H7 (cell line): ENCODE data around the gene CYB5R4. TPM values are rescaled to one million over a fixed set of nuclear protein-coding genes. Genes with fewer than 3 reads are reported as not detected.
"Not testable (repeated sequence)": the region's sequence is repeated elsewhere in the genome, so short reads cannot be mapped to it uniquely, and the experiment has no call there.

Experiments used
- DNase-seq: peaks from one replicate; pipeline ENCODE4 v3.0.0; 2012
- H3K27me3 ChIP-seq: 2 replicates; pipeline ENCODE4 v1.6.0; 2011; ENCODE audit warnings: mild to moderate bottlenecking, low read length; ENCODE audit not compliant: control insufficient read depth, insufficient read depth
- H3K36me3 ChIP-seq: replicated peaks from 2 replicates; pipeline ENCODE4 v1.5.1; 2011; ENCODE audit warnings: low read length; ENCODE audit not compliant: control insufficient read depth, insufficient read depth
- H3K4me3 ChIP-seq: 2 replicates; pipeline ENCODE4 v1.5.1; 2011; ENCODE audit warnings: low read depth, mild to moderate bottlenecking, control low read depth, low read length, moderate library complexity; ENCODE audit not compliant: insufficient read depth
- total RNA-seq: library from RNA; depleted of rRNA; stranded (reverse); fragments of >200 nt; shearing (Covaris generic); gene quantifications from 2 replicates; pipeline ENCODE4 v1.2.3, GENCODE V29; 2014

The CYB5R4 gene
- total RNA-seq, 1 experiment from 2014 or later, result 12.2 TPM

- DNase-seq, result no peak
- no peaks in the 10 kb centered on the region for H3K36me3 ChIP-seq
- no peaks in the 10 kb centered on the region for H3K27me3 ChIP-seq
- H3K4me3 ChIP-seq, result no peak overlapping the region
Measured at GRCh38 chr6:83878902-83879644, 19.6 kb downstream of the CYB5R4 start.

GRCh38 chr6:83879746-83880145 is 20.3 kb downstream of the CYB5R4 start:
- Histone ChIP-seq H3K4me3 (no peak overlapping the region), H3K27me3 (no peaks in the 10 kb centered on the region), H3K36me3 (no peaks in the 10 kb centered on the region)
- no peak for DNase-seq

GRCh38 chr6:83883240-83883639 is 23.8 kb downstream of the CYB5R4 start:
- no peak for DNase-seq
- Histone ChIP-seq H3K4me3 (no peak overlapping the region), H3K36me3 (no peaks in the 10 kb centered on the region), H3K27me3 (no peaks in the 10 kb centered on the region)

- Histone ChIP-seq H3K27me3 (no peaks in the 10 kb centered on the region), H3K4me3 (no peak overlapping the region), H3K36me3 (no peaks in the 10 kb centered on the region)
- peak; percentile 24 for DNase-seq
Measured at GRCh38 chr6:83884523-83884922, 25.0 kb downstream of the CYB5R4 start.

GRCh38 chr6:83885984-83886383 is 26.5 kb downstream of the CYB5R4 start:
- H3K4me3 ChIP-seq, result no peak overlapping the region
- H3K36me3 ChIP-seq, result no peaks in the 10 kb centered on the region
- DNase-seq, result no peak
- H3K27me3 ChIP-seq, result no peaks in the 10 kb centered on the region

GRCh38 chr6:83889621-83890020 is 30.1 kb downstream of the CYB5R4 start:
- no peak for DNase-seq
- H3K36me3 ChIP-seq, result no peaks in the 10 kb centered on the region

GRCh38 chr6:83890520-83890919 is 31.0 kb downstream of the CYB5R4 start:
- DNase-seq, result no peak
- no peak overlapping the region for H3K4me3 ChIP-seq
- H3K36me3 ChIP-seq, result no peaks in the 10 kb centered on the region
- H3K27me3 ChIP-seq, result no peaks in the 10 kb centered on the region

More at GRCh38 chr6:83889621-83890020, 30.1 kb downstream of the CYB5R4 start:
- Histone ChIP-seq H3K4me3 (no peak overlapping the region), H3K27me3 (no peaks in the 10 kb centered on the region)

- DNase-seq, result no peak
- no peak overlapping the region for H3K4me3 ChIP-seq
Measured at GRCh38 chr6:83891586-83891985, 32.1 kb downstream of the CYB5R4 start.

GRCh38 chr6:83893024-83893423 is 33.5 kb downstream of the CYB5R4 start:
- DNase-seq, result no peak
- H3K4me3 ChIP-seq, result no peak overlapping the region
- H3K36me3 ChIP-seq, result no peaks in the 10 kb centered on the region
- H3K27me3 ChIP-seq, result no peaks in the 10 kb centered on the region

More at GRCh38 chr6:83891586-83891985, 32.1 kb downstream of the CYB5R4 start:
- no peaks in the 10 kb centered on the region for H3K27me3 ChIP-seq
- no peaks in the 10 kb centered on the region for H3K36me3 ChIP-seq

GRCh38 chr6:83897094-83897493 is 37.6 kb downstream of the CYB5R4 start:
- not testable (repeated sequence) for H3K36me3 ChIP-seq, H3K27me3 ChIP-seq, H3K4me3 ChIP-seq, DNase-seq

- DNase-seq, result no peak
- Histone ChIP-seq H3K27me3 (no peaks in the 10 kb centered on the region), H3K36me3 (no peaks in the 10 kb centered on the region), H3K4me3 (no peak overlapping the region)
Measured at GRCh38 chr6:83901624-83902023, 42.1 kb downstream of the CYB5R4 start.

- H3K36me3 ChIP-seq, result no peaks in the 10 kb centered on the region
- H3K27me3 ChIP-seq, result no peaks in the 10 kb centered on the region
- DNase-seq, result no peak
- H3K4me3 ChIP-seq, result no peak overlapping the region
Measured at GRCh38 chr6:83904395-83904794, 44.9 kb downstream of the CYB5R4 start.

- no peak for DNase-seq
Measured at GRCh38 chr6:83905648-83906047, 46.2 kb downstream of the CYB5R4 start.

GRCh38 chr6:83907623-83908390 is 48.3 kb downstream of the CYB5R4 start:
- H3K36me3 ChIP-seq, DNase-seq, H3K27me3 ChIP-seq, H3K4me3 ChIP-seq: not testable (repeated sequence)

More at GRCh38 chr6:83905648-83906047, 46.2 kb downstream of the CYB5R4 start:
- H3K27me3 ChIP-seq, result no peaks in the 10 kb centered on the region
- H3K4me3 ChIP-seq, result no peak overlapping the region
- no peaks in the 10 kb centered on the region for H3K36me3 ChIP-seq

GRCh38 chr6:83908813-83909212 is 49.3 kb downstream of the CYB5R4 start:
- Histone ChIP-seq H3K4me3 (no peak overlapping the region), H3K27me3 (no peaks in the 10 kb centered on the region), H3K36me3 (no peaks in the 10 kb centered on the region)
- no peak for DNase-seq
